Posterior cingulate gyrus (tissue), 11 donors: Measurements from ENCODE around the gene FLT1.

ENCODE experiments used
- DNase-seq, 10 donors: peaks; one replicate each; pipeline versions ENCODE4 v3.0.0 to v3.0.0-alpha.2; 2020 to 2021; ENCODE audit warnings: mixed read lengths in 3 of 10
- intact Hi-C: fragments of 100-400 bp; cut with DNase I; formaldehyde crosslinking; loops from one replicate; pipeline ENCODE4 v1.15.1; 2023

The FLT1 gene

GRCh38 chr13:28492569-28493367, 2.2 kb downstream of the FLT1 start:
- DNase-seq = no peak
- intact Hi-C loops = no loop called here

- no peak for DNase-seq
- intact Hi-C loops = loop anchor here (2.0 kb wide), 1 partner anchor 17 kb away; no protein-coding TSS in a partner anchor
Measured at GRCh38 chr13:28490061-28490460, 4.9 kb downstream of the FLT1 start.

GRCh38 chr13:28489524-28489931, 5.4 kb downstream of the FLT1 start:
- intact Hi-C loops = no loop called here
- no peak for DNase-seq

GRCh38 chr13:28488376-28489005, 6.4 kb downstream of the FLT1 start:
- DNase-seq = no peak
- intact Hi-C loops = no loop called here

GRCh38 chr13:28485996-28486543, 8.9 kb downstream of the FLT1 start:
- intact Hi-C loops = no loop called here
- peak in 1 of 10 donors; percentile 46 for DNase-seq

- intact Hi-C loops = no loop called here
- DNase-seq = no peak
Measured at GRCh38 chr13:28485551-28485950, 9.4 kb downstream of the FLT1 start.

- intact Hi-C loops = no loop called here
- DNase-seq = no peak
Measured at GRCh38 chr13:28485097-28485496, 9.8 kb downstream of the FLT1 start.

GRCh38 chr13:28483313-28483931, 11.5 kb downstream of the FLT1 start:
- intact Hi-C loops = loop anchor here (5.0 kb wide), 1 partner anchor 154 kb away; no protein-coding TSS in a partner anchor
- no peak for DNase-seq

- intact Hi-C loops = no loop called here
- DNase-seq = no peak
Measured at GRCh38 chr13:28479005-28479404, 15.9 kb downstream of the FLT1 start.

- intact Hi-C loops = no loop called here
- DNase-seq = no peak
Measured at GRCh38 chr13:28478127-28478526, 16.8 kb downstream of the FLT1 start.

- DNase-seq = no peak
- intact Hi-C loops = no loop called here
Measured at GRCh38 chr13:28477709-28477973, 17.3 kb downstream of the FLT1 start.

- DNase-seq = no peak
- intact Hi-C loops = no loop called here
Measured at GRCh38 chr13:28476919-28477708, 17.8 kb downstream of the FLT1 start.

GRCh38 chr13:28475916-28476725, 18.8 kb downstream of the FLT1 start:
- DNase-seq = no peak
- intact Hi-C loops = no loop called here

GRCh38 chr13:28474491-28475134, 20.3 kb downstream of the FLT1 start:
- intact Hi-C loops = no loop called here
- no peak for DNase-seq

GRCh38 chr13:28473044-28473443, 21.9 kb downstream of the FLT1 start:
- DNase-seq = no peak
- intact Hi-C loops = loop anchor here (2.0 kb wide), 1 partner anchor 18 kb away; no protein-coding TSS in a partner anchor

GRCh38 chr13:28471421-28471820, 23.5 kb downstream of the FLT1 start:
- intact Hi-C loops = no loop called here
- DNase-seq = no peak

- intact Hi-C loops = no loop called here
- no peak for DNase-seq
Measured at GRCh38 chr13:28470296-28470695, 24.6 kb downstream of the FLT1 start.

- no peak for DNase-seq
- intact Hi-C loops = no loop called here
Measured at GRCh38 chr13:28469316-28469715, 25.6 kb downstream of the FLT1 start.
